Astrocyte (in vitro differentiated cells and primary cell): ENCODE results near the gene NOL4L. TPM values are rescaled to one million over a fixed set of nuclear protein-coding genes. Genes with fewer than 3 reads are reported as not detected.
A peak's percentile ranks its signal among the peaks of the same experiment; 100 is the strongest.

Experiments used
- DNase-seq: peaks from one replicate; pipeline ENCODE4 v3.0.0-alpha.2; 2010; ENCODE audit warnings: low read depth
- FAIRE-seq: peaks from 2 replicates; lab custom pipeline; 2011; peaks lifted over from hg19 to GRCh38; lab: Jason Lieb, UNC
- H2AFZ ChIP-seq: 2 replicates; pipeline ENCODE4 v1.6.0; 2012; ENCODE audit warnings: low read depth, low read length, inconsistent platforms
- H3K27ac ChIP-seq: 2 replicates; pipeline ENCODE4 v1.5.1; 2011; ENCODE audit warnings: low read depth, low read length, inconsistent platforms
- H3K27me3 ChIP-seq: 2 replicates; pipeline ENCODE4 v1.6.0; 2011; ENCODE audit warnings: low read length, inconsistent platforms; ENCODE audit not compliant: insufficient read depth
- H3K36me3 ChIP-seq: 2 replicates; pipeline ENCODE4 v1.5.1; 2011; ENCODE audit warnings: low read length, inconsistent platforms; ENCODE audit not compliant: insufficient read depth
- H3K4me1 ChIP-seq: 2 replicates; pipeline ENCODE4 v1.5.1; 2011; ENCODE audit warnings: low read length, inconsistent platforms; ENCODE audit not compliant: insufficient read depth
- H3K4me2 ChIP-seq: 2 replicates; pipeline ENCODE4 v1.6.0; 2012; ENCODE audit warnings: low read length, inconsistent platforms
- H3K4me3 ChIP-seq: 2 replicates; pipeline ENCODE4 v1.5.1; 2011; ENCODE audit warnings: low read depth, mild to moderate bottlenecking, low read length, inconsistent platforms; ENCODE audit not compliant: insufficient read depth
- H3K79me2 ChIP-seq: 2 replicates; pipeline ENCODE4 v1.6.0; 2012; ENCODE audit warnings: mild to moderate bottlenecking, low read length, inconsistent platforms; ENCODE audit not compliant: insufficient read depth
- H3K9ac ChIP-seq: 2 replicates; pipeline ENCODE4 v1.6.0; 2012; ENCODE audit warnings: mild to moderate bottlenecking, low read length, inconsistent platforms
- H3K9me3 ChIP-seq: 2 replicates; pipeline ENCODE4 v1.5.1; 2012; ENCODE audit warnings: low read depth, mild to moderate bottlenecking, low read length, inconsistent platforms; ENCODE audit not compliant: insufficient read depth
- H4K20me1 ChIP-seq: 2 replicates; pipeline ENCODE4 v1.6.0; 2012; ENCODE audit warnings: low read length, inconsistent platforms; ENCODE audit not compliant: insufficient read depth
- H3K27ac Mint-ChIP-seq: one replicate; pipeline ENCODE4 v1.8.0; 2021; ENCODE audit warnings: mild to moderate bottlenecking, mixed read lengths; ENCODE audit not compliant: unreplicated experiment
- H3K27me3 Mint-ChIP-seq: one replicate; pipeline ENCODE4 v1.8.0; 2021; ENCODE audit warnings: low read depth, mixed read lengths; ENCODE audit not compliant: unreplicated experiment
- H3K36me3 Mint-ChIP-seq: one replicate; pipeline ENCODE4 v1.8.0; 2021; ENCODE audit warnings: low read depth, mixed read lengths; ENCODE audit not compliant: unreplicated experiment
- H3K4me1 Mint-ChIP-seq: one replicate; pipeline ENCODE4 v1.8.0; 2021; ENCODE audit warnings: low read depth, mixed read lengths; ENCODE audit not compliant: unreplicated experiment
- H3K4me3 Mint-ChIP-seq: one replicate; pipeline ENCODE4 v1.8.0; 2021; ENCODE audit warnings: mild to moderate bottlenecking, moderate library complexity, mixed read lengths; ENCODE audit not compliant: unreplicated experiment
- H3K9me3 Mint-ChIP-seq: one replicate; pipeline ENCODE4 v1.8.0; 2021; ENCODE audit warnings: mild to moderate bottlenecking, mixed read lengths; ENCODE audit not compliant: unreplicated experiment
- EZH2 ChIP-seq: IDR thresholded peaks from 2 replicates; pipeline ENCODE4 v1.6.1; 2012; ENCODE audit warnings: mild to moderate bottlenecking, low read length, inconsistent platforms; ENCODE audit not compliant: insufficient read depth
- total RNA-seq: library from RNA; stranded (reverse); gene quantifications from 2 replicates; pipeline ENCODE4 v1.2.1, GENCODE V29; 2021
- TF ChIP-seq, protein P1 (sequence below): IDR thresholded peaks from 2 replicates; pipeline ENCODE4 v1.5.1; 2011; ENCODE audit warnings: low read depth, mild to moderate bottlenecking, inconsistent platforms, low read length, moderate library complexity; ENCODE audit not compliant: insufficient read depth

Gene NOL4L
- total RNA-seq, 1 donor from 2014 or later: 35.5 TPM

- Histone ChIP-seq H3K27me3 (no peaks in the 10 kb centered on the region), H3K9ac (no peak overlapping the region), H3K4me2 (no peak overlapping the region), H3K9me3 (no peaks in the 10 kb centered on the region), H3K36me3 (peaks cover 35% of the 10 kb centered on the region), H3K4me1 (peaks cover 4% of the 10 kb centered on the region), H4K20me1 (peaks cover 94% of the 10 kb centered on the region), H3K79me2 (peaks cover 31% of the 10 kb centered on the region), H3K27ac (no peak overlapping the region), H3K4me3 (no peak overlapping the region), H2AFZ (no peak overlapping the region)
- Mint-ChIP-seq H3K27ac (peak overlapping the region; percentile 66), H3K9me3 (no peaks in the 10 kb centered on the region), H3K27me3 (no peaks in the 10 kb centered on the region), H3K4me3 (peak overlapping the region; percentile 41), H3K4me1 (peaks cover 18% of the 10 kb centered on the region), H3K36me3 (peaks cover 53% of the 10 kb centered on the region)
- TF ChIP-seq EZH2: no peak
- TF ChIP-seq, protein P1, sequence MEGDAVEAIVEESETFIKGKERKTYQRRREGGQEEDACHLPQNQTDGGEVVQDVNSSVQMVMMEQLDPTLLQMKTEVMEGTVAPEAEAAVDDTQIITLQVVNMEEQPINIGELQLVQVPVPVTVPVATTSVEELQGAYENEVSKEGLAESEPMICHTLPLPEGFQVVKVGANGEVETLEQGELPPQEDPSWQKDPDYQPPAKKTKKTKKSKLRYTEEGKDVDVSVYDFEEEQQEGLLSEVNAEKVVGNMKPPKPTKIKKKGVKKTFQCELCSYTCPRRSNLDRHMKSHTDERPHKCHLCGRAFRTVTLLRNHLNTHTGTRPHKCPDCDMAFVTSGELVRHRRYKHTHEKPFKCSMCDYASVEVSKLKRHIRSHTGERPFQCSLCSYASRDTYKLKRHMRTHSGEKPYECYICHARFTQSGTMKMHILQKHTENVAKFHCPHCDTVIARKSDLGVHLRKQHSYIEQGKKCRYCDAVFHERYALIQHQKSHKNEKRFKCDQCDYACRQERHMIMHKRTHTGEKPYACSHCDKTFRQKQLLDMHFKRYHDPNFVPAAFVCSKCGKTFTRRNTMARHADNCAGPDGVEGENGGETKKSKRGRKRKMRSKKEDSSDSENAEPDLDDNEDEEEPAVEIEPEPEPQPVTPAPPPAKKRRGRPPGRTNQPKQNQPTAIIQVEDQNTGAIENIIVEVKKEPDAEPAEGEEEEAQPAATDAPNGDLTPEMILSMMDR: no peak
- FAIRE-seq (no peak), DNase-seq (no peak)
Measured at GRCh38 chr20:32440069-32440757, 144.9 kb downstream of the NOL4L start.

GRCh38 chr20:32439132-32439829 lies 145.9 kb downstream of the NOL4L start:
- Mint-ChIP-seq H3K27me3 (no peaks in the 10 kb centered on the region), H3K27ac (no peak overlapping the region), H3K9me3 (no peaks in the 10 kb centered on the region), H3K36me3 (peaks cover 50% of the 10 kb centered on the region), H3K4me1 (peaks cover 11% of the 10 kb centered on the region), H3K4me3 (no peak overlapping the region)
- no peak overlapping the region for H3K9ac ChIP-seq
- no peaks in the 10 kb centered on the region for H3K27me3 ChIP-seq
- no peak overlapping the region for H2AFZ ChIP-seq
- no peak overlapping the region for H3K4me3 ChIP-seq
- TF ChIP-seq, protein P1: no peak
- no peak for TF ChIP-seq EZH2
- peaks cover 4% of the 10 kb centered on the region for H3K4me1 ChIP-seq
- FAIRE-seq: no peak
- peak; percentile 73 for DNase-seq
- H3K36me3 ChIP-seq: peaks cover 37% of the 10 kb centered on the region
- H3K4me2 ChIP-seq: no peak overlapping the region
- H3K9me3 ChIP-seq: no peaks in the 10 kb centered on the region
- H4K20me1 ChIP-seq: peaks cover 91% of the 10 kb centered on the region
- peaks cover 36% of the 10 kb centered on the region for H3K79me2 ChIP-seq
- no peak overlapping the region for H3K27ac ChIP-seq
